ENCODE results near the gene NR2F2. TPM values are rescaled to one million over a fixed set of nuclear protein-coding genes. Genes with fewer than 3 reads are reported as not detected.

NR2F2 gene
- total RNA-seq, 1 experiment from 2014 or later, result 140 TPM

DNA sequence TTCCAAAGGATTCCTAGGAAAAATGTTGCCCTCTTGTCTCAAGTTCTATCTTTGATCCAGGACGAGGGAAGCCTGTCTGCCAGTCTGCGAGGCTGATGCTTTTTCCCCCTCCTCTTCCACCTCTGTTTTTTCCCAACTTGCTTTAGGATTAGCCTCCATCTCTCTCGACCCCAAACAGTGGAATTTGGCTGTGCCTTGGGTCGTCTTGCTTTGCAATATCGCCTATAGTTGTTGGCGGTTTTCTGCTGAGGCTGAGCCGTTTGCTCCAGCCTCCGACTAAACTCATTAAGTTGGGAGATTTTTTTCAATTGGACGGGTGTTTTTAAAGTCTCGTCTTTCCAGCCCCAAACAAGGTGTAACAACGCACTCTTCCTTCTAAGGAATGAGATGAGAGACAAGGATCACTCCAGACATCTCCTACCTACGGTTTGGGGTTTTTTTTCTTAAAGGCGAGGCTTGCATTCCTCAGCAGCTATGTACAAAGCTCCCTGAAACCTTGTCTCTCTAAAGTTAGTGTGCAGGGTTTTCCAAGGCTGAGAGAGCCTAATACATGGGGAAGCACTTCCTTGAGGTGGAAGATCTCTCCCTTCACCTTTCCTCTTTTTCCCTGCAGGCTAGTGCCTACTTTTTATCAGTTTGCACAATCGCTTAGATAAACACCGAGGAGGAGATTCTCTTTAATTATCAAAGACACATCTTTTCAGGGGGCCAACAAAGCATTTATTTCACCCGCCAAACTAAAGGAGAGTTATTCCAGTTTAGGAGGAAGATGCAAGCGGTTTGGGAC is 4.8 kb upstream of the NR2F2 start:
- POLR2A ChIA-PET, result interaction anchor here (0.6 to 2.8 kb wide), 4 partner anchors 11 to 154 kb away, joined by 3 to 24 read pairs (median 14); no protein-coding TSS in a partner anchor
- Mint-ChIP-seq H3K9me3 (ENCODE audit: unreplicated experiment) (no peaks in the 10 kb centered on the region), H3K27me3 (ENCODE audit: insufficient read depth, unreplicated experiment) (no peaks in the 10 kb centered on the region), H3K36me3 (ENCODE audit: insufficient read depth, unreplicated experiment) (peaks cover 51% of the 10 kb centered on the region), H3K4me3 (ENCODE audit: unreplicated experiment) (peak overlapping the region; percentile 83), H3K27ac (ENCODE audit: unreplicated experiment) (peak overlapping the region; percentile 84), H3K4me1 (ENCODE audit: low read depth, unreplicated experiment) (peaks cover 41% of the 10 kb centered on the region)
- H3K4me3 ChIP-seq (ENCODE audit: low read depth, low read length), result peak overlapping the region; percentile 80
- no TSS peak for BruUV-seq (replicated peaks)
- H3K36me3 ChIP-seq (ENCODE audit: control insufficient read depth, insufficient read depth, low read length), result no peaks in the 10 kb centered on the region
- TF ChIP-seq, protein P1, sequence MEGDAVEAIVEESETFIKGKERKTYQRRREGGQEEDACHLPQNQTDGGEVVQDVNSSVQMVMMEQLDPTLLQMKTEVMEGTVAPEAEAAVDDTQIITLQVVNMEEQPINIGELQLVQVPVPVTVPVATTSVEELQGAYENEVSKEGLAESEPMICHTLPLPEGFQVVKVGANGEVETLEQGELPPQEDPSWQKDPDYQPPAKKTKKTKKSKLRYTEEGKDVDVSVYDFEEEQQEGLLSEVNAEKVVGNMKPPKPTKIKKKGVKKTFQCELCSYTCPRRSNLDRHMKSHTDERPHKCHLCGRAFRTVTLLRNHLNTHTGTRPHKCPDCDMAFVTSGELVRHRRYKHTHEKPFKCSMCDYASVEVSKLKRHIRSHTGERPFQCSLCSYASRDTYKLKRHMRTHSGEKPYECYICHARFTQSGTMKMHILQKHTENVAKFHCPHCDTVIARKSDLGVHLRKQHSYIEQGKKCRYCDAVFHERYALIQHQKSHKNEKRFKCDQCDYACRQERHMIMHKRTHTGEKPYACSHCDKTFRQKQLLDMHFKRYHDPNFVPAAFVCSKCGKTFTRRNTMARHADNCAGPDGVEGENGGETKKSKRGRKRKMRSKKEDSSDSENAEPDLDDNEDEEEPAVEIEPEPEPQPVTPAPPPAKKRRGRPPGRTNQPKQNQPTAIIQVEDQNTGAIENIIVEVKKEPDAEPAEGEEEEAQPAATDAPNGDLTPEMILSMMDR (IDR thresholded peaks at IDR 0.05; ENCODE audit: insufficient read depth in 1 of 2, low read depth in 1 of 2, low read length in 1 of 2, severe bottlenecking in 1 of 2, unreplicated experiment in 1 of 2), result no peak
- DNase-seq, result peak; percentile 75 to 79
- H3K4me1 ChIP-seq, result peaks cover 33% of the 10 kb centered on the region
- intact Hi-C loops (cut with micrococcal nuclease; ENCODE audit: unreplicated experiment), result loop anchor here (1.0 to 5.0 kb wide), 10 partner anchors 60 to 563 kb away; no protein-coding TSS in a partner anchor
- no peaks in the 10 kb centered on the region for H3K9me3 ChIP-seq
- CTCF ChIA-PET, result no interaction called here
- H3K27me3 ChIP-seq (replicated peaks; ENCODE audit: control insufficient read depth, insufficient read depth, low read length), result no peaks in the 10 kb centered on the region

DNA sequence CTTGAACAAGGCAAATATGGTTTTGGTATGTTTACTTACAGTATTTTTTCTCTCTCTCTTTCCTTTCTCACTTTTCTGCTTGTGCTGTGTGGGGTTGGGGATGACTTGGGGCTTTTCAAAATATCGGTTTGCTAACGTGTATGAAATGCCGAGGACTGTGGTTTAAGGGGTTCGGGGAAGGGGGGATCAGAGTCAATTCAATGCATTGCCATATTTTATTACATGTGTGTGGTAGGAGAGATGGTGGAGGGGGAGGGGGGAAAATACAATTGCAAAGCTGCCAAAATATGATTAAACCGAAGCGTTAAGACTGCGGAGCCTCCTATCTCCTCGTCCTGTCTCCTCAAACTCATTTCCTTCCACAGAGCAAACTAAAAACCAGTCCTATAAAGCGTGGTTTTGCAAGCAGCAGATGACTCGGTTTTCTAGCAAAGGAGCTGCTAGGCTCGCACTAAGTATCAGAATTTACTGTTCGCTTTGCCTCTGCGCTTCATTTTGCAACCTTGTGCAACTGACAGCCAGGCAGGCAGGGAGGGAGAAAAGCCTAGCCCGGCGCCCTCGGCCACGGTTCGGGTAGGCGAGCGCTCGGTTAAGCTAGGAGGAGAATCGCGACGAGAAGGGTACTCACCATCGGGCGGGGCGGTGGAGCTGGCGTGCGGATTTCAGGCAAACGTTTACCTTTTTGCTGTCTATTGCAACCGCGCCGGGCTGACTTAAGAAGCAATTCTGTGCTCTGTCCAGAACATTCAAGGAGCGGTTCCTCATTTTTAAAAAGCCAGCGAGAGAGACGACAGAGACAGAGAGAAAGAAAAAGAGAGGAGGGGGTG is 4.0 kb upstream of the NR2F2 start:
- peaks cover 41% of the 10 kb centered on the region for H3K4me1 Mint-ChIP-seq (ENCODE audit: low read depth, unreplicated experiment)
- CTCF ChIA-PET, result interaction anchor here (0.5 to 1.9 kb wide), 20 partner anchors 10 to 682 kb away, joined by 3 to 23 read pairs (median 3); no protein-coding TSS in a partner anchor
- Histone ChIP-seq H3K27me3 (replicated peaks; ENCODE audit: control insufficient read depth, insufficient read depth, low read length) (no peaks in the 10 kb centered on the region), H3K9me3 (no peaks in the 10 kb centered on the region), H3K4me1 (peaks cover 33% of the 10 kb centered on the region), H3K36me3 (ENCODE audit: control insufficient read depth, insufficient read depth, low read length) (no peaks in the 10 kb centered on the region), H3K4me3 (ENCODE audit: low read depth, low read length) (peak overlapping the region; percentile 80)
- peak overlapping the region; percentile 83 for H3K4me3 Mint-ChIP-seq (ENCODE audit: unreplicated experiment)
- TSS peak; percentile 73 for BruUV-seq (replicated peaks)
- TF ChIP-seq, protein P1 (IDR thresholded peaks at IDR 0.05; ENCODE audit: insufficient read depth in 1 of 2, low read depth in 1 of 2, low read length in 1 of 2, severe bottlenecking in 1 of 2, unreplicated experiment in 1 of 2), result no peak
- no peaks in the 10 kb centered on the region for H3K9me3 Mint-ChIP-seq (ENCODE audit: unreplicated experiment)
- peak in 1 of 2 experiments; percentile 64 for DNase-seq
- H3K27me3 Mint-ChIP-seq (ENCODE audit: insufficient read depth, unreplicated experiment), result no peaks in the 10 kb centered on the region
- H3K27ac Mint-ChIP-seq (ENCODE audit: unreplicated experiment), result peak overlapping the region; percentile 84
- intact Hi-C loops (cut with micrococcal nuclease; ENCODE audit: unreplicated experiment), result loop anchor here (1.0 to 5.0 kb wide), 9 partner anchors 14 to 564 kb away; no protein-coding TSS in a partner anchor
- POLR2A ChIA-PET, result interaction anchor here (0.6 to 2.8 kb wide), 12 partner anchors 9 to 203 kb away, joined by 3 to 24 read pairs (median 4); no protein-coding TSS in a partner anchor
- peaks cover 59% of the 10 kb centered on the region for H3K36me3 Mint-ChIP-seq (ENCODE audit: insufficient read depth, unreplicated experiment)

Measured in Caco-2 (cell line).